ENCODE data around the gene MYEOV. TPM values are rescaled to one million over a fixed set of nuclear protein-coding genes. Genes with fewer than 3 reads are reported as not detected.

MYEOV gene
- total RNA-seq, 3 donors from 2014 or later, result 2.8 to 7.5 (median 6.2) TPM

DNA sequence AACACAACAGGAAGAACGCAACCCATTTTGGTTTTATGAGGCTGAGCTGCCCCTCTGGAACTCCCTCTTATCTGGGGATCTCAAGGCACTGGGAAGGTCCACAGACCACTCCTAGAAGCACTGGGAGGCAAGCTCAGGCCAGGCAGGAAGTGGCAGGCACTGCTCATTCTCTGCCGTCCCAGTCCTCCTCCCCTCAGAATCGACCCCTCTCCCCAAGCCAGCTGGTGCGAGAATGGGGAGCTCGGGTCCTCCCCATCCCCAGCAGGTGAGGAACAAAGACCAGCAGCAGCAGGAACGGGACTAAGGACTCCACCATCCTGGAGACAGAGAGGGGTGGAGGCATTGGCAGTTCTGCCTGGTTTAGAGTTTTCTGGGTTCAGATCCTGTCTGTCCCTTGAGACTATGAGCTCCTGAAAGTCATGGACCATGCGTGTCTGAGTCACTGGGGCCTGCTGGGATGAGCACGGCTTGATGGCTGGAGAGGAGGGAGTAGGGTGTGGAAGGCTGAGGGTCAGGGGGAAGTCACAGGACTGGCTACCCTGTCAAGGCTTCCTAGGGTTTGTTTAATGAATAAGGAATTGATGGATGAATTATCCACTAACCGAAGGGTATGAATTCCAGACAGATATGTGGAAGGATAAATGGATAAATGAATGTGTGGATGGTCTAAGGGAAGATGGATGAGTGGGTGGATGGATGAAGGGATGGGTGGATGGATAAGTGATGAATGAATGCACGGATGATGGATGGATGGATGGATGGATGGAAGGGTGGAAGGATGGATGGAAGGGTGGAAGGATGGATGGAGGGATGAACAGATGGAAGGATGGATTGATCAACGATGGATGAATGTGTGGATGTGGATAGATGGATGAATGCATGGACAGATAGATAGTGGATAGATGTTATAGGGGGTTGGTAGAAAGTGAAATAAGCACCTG is 6.4 kb downstream of the MYEOV start:
- intact Hi-C loops (cut with DNase I, micrococcal nuclease), result no loop called here
- Histone ChIP-seq H3K4me1 (ENCODE audit: low read depth) (peaks cover 46% of the 10 kb centered on the region), H3K36me3 (ENCODE audit: low read depth) (no peaks in the 10 kb centered on the region), H3K9me3 (no peaks in the 10 kb centered on the region), H3K4me3 (no peak overlapping the region)
- TF ChIP-seq CTCF (IDR thresholded peaks at IDR 0.05), result no peak
- DNase-seq (peak in 1 of 3 donors; percentile 22), ATAC-seq (no peak)

DNA sequence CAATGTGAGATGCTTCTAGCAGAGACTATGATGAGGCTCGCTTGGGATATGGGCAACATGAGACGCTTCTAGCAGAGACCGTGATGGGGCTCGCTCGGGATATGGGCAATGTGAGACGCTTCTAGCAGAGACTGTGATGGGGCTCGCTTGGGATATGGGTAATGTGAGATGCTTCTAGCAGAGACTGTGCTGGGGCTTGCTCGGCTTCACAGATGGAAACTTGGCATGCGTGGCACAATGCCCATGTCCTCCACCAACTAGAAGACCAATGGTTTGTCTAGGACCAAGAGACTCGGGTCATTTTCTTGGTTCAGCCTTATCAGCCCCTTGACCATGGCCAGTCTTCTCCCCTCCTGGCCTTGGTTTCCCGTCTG is 7.1 kb downstream of the MYEOV start:
- no peak for TF ChIP-seq CTCF (IDR thresholded peaks at IDR 0.05)
- Histone ChIP-seq H3K4me1 (ENCODE audit: low read depth) (peaks cover 41% of the 10 kb centered on the region), H3K4me3 (no peak overlapping the region), H3K9me3 (no peaks in the 10 kb centered on the region), H3K36me3 (ENCODE audit: low read depth) (no peaks in the 10 kb centered on the region)
- no peak for ATAC-seq
- intact Hi-C loops (cut with DNase I, micrococcal nuclease), result no loop called here
- DNase-seq, result peak in 1 of 3 donors; percentile 23

- DNase-seq, result peak; percentile 74 to 78 (median 77)
Observed at GRCh38 chr11:69301455-69302401, 7.8 kb downstream of the MYEOV start.

GRCh38 chr11:69302447-69303020 is 8.6 kb downstream of the MYEOV start:
- no peak for TF ChIP-seq CTCF (IDR thresholded peaks at IDR 0.05)
- ATAC-seq, result no peak
- H3K4me3 ChIP-seq, result no peak overlapping the region
- peaks cover 26% of the 10 kb centered on the region for H3K4me1 ChIP-seq (ENCODE audit: low read depth)
- no peaks in the 10 kb centered on the region for H3K9me3 ChIP-seq
- DNase-seq, result peak in 1 of 3 donors; percentile 19
- no peaks in the 10 kb centered on the region for H3K36me3 ChIP-seq (ENCODE audit: low read depth)
- intact Hi-C loops (cut with DNase I, micrococcal nuclease), result no loop called here

More at GRCh38 chr11:69301455-69302401, 7.8 kb downstream of the MYEOV start:
- intact Hi-C loops (cut with DNase I, micrococcal nuclease), result no loop called here
- TF ChIP-seq CTCF (IDR thresholded peaks at IDR 0.05), result no peak
- Histone ChIP-seq H3K36me3 (ENCODE audit: low read depth) (no peaks in the 10 kb centered on the region), H3K9me3 (no peaks in the 10 kb centered on the region), H3K4me1 (ENCODE audit: low read depth) (peaks cover 34% of the 10 kb centered on the region), H3K4me3 (no peak overlapping the region)
- ATAC-seq, result peak; percentile 61

GRCh38 chr11:69303427-69303826 is 9.5 kb downstream of the MYEOV start:
- Histone ChIP-seq H3K9me3 (no peaks in the 10 kb centered on the region), H3K4me1 (ENCODE audit: low read depth) (peaks cover 17% of the 10 kb centered on the region), H3K4me3 (no peak overlapping the region), H3K36me3 (ENCODE audit: low read depth) (no peaks in the 10 kb centered on the region)
- ATAC-seq (no peak), DNase-seq (peak in 1 of 3 donors; percentile 25)
- TF ChIP-seq CTCF (IDR thresholded peaks at IDR 0.05), result no peak
- intact Hi-C loops (cut with DNase I, micrococcal nuclease), result no loop called here

All from mucosa of descending colon (tissue), 3 donors.